ENCODE measurements around the gene NACC2. TPM values are rescaled to one million over a fixed set of nuclear protein-coding genes. Genes with fewer than 3 reads are reported as not detected.
A peak's percentile ranks its signal among the peaks of the same experiment; 100 is the strongest.

The NACC2 gene
- polyA plus RNA-seq, 1 of the 3 experiments (the other 2 are of a cell fraction): 22.1 TPM

GRCh38 chr9:136060671-136061371 lies 34.3 kb downstream of the NACC2 start:
- CTCF ChIA-PET: interaction anchor here (1.0 to 1.8 kb wide), 3 partner anchors 62 to 93 kb away, joined by 4 to 5 read pairs (median 4); no protein-coding TSS in a partner anchor
- Histone ChIP-seq H3K9me2 (no peaks in the 10 kb centered on the region), H3K4me3 (ENCODE audit: low read depth in 2 of 2, low read length in 1 of 2) (no peak overlapping the region), H2AFZ (ENCODE audit: low read depth) (no peak overlapping the region), H3K9ac (no peak overlapping the region), H3K4me1 (ENCODE audit: control insufficient read depth in 1 of 2, insufficient read depth in 2 of 2, low read depth in 1 of 2, low read length in 1 of 2) (peaks cover 13 to 29% of the 10 kb centered on the region in 2 experiments; a peak in 2 of 4 replicates), H3F3A (replicated peaks; ENCODE audit: insufficient read depth) (no peaks in the 10 kb centered on the region), H3K4me2 (0 out of 2 replicates have a peak overlapping the region, but pooled peaks have one; percentile 63), H4K20me1 (ENCODE audit: insufficient read depth) (peaks cover 82% of the 10 kb centered on the region), H3K36me3 (replicated peaks in 1 of 2; ENCODE audit: control insufficient read depth in 1 of 2, insufficient read depth in 2 of 2, low read length in 1 of 2) (no peaks in the 10 kb centered on the region), H3K9me3 (no peaks in the 10 kb centered on the region), H3K27me3 (ENCODE audit: insufficient read depth) (no peaks in the 10 kb centered on the region), H3K27ac (ENCODE audit: low read depth in 2 of 2, low read length in 1 of 2) (peak overlapping the region in 1 of 2 experiments; percentile 62; a peak in 1 of 4 replicates), H3K79me2 (ENCODE audit: insufficient read depth) (peaks cover 78% of the 10 kb centered on the region)
- peak; percentile 44 for DNase-seq
- 85% methylated on average over 9 of the region's 19 CpGs for WGBS (ENCODE audit: low lambda C conversion rate)
- TF ChIP-seq FOXJ3 (CRISPR knock-in tag; IDR thresholded peaks at IDR 0.05): no peak
- no peak for TF ChIP-seq MEF2A (IDR thresholded peaks at IDR 0.05; ENCODE audit: borderline replicate concordance, low read depth)
- no peak for TF ChIP-seq RCOR1 (IDR thresholded peaks at IDR 0.05; ENCODE audit: low read length)
- no peak for TF ChIP-seq GATA2 (CRISPR knock-in tag; IDR thresholded peaks at IDR 0.05)
- TF ChIP-seq, protein P1, sequence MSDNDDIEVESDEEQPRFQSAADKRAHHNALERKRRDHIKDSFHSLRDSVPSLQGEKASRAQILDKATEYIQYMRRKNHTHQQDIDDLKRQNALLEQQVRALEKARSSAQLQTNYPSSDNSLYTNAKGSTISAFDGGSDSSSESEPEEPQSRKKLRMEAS (IDR thresholded peaks at IDR 0.05; ENCODE audit: low read depth): no peak
- TF ChIP-seq REST (IDR thresholded peaks at IDR 0.05; ENCODE audit: low read depth, low read length): no peak
- no peak for TF ChIP-seq TAF1 (IDR thresholded peaks at IDR 0.05; ENCODE audit: borderline replicate concordance, low read depth, low read length)
- no peak for TF ChIP-seq POLR2AphosphoS5 (IDR thresholded peaks at IDR 0.05; ENCODE audit: low read depth, low read length)
- TF ChIP-seq SMC3 (IDR thresholded peaks at IDR 0.05; ENCODE audit: low read depth, low read length): no peak
- TF ChIP-seq, protein P2, sequence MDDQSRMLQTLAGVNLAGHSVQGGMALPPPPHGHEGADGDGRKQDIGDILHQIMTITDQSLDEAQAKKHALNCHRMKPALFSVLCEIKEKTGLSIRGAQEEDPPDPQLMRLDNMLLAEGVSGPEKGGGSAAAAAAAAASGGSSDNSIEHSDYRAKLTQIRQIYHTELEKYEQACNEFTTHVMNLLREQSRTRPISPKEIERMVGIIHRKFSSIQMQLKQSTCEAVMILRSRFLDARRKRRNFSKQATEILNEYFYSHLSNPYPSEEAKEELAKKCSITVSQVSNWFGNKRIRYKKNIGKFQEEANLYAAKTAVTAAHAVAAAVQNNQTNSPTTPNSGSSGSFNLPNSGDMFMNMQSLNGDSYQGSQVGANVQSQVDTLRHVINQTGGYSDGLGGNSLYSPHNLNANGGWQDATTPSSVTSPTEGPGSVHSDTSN (IDR thresholded peaks at IDR 0.05): no peak
- no peak for TF ChIP-seq MXI1 (IDR thresholded peaks at IDR 0.05; ENCODE audit: low read depth, low read length)
- TF ChIP-seq, protein P3, sequence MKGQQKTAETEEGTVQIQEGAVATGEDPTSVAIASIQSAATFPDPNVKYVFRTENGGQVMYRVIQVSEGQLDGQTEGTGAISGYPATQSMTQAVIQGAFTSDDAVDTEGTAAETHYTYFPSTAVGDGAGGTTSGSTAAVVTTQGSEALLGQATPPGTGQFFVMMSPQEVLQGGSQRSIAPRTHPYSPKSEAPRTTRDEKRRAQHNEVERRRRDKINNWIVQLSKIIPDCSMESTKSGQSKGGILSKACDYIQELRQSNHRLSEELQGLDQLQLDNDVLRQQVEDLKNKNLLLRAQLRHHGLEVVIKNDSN (IDR thresholded peaks at IDR 0.05; ENCODE audit: borderline replicate concordance, low read depth): no peak
- POLR2A ChIA-PET: no interaction called here
